PC-3 (cell line): ENCODE data around the gene CPEB4. TPM values are rescaled to one million over a fixed set of nuclear protein-coding genes. Genes with fewer than 3 reads are reported as not detected.

Experiments
- ATAC-seq: fragments of 200-7000 bp; cut with Tn5 transposase; 2 replicates; pipeline ENCODE4 v1.9.1; 2020; ENCODE audit warnings: mild to moderate bottlenecking, moderate library complexity
- Bru-seq: library from RNA; stranded (reverse); fragments of 400-500 nt; gene quantifications from one replicate; lab custom pipeline; 2021; lab: Mats Ljungman, UMichigan
- BruChase-seq, 2 experiments: library from RNA; stranded (reverse); fragments of 400-500 nt; gene quantifications; one replicate each; lab custom pipeline; 2021; lab: Mats Ljungman, UMichigan
- BruUV-seq: library from RNA; stranded (reverse); fragments of 400-500 nt; replicated peaks from 2 replicates; lab custom pipeline; 2021; lab: Mats Ljungman, UMichigan
- CTCF ChIA-PET: fragments of 300-600 bp; sonication (Branson Sonifier 250); formaldehyde crosslinking; loops from one replicate; lab custom pipeline; 2022; ENCODE audit warnings: antibody characterized with exemption; lab: Charles Lee
- POLR2A ChIA-PET: fragments of 300-600 bp; sonication (Branson Sonifier 250); formaldehyde crosslinking; loops from one replicate; lab custom pipeline; 2022; ENCODE audit warnings: antibody characterized with exemption; ENCODE audit not compliant: unreplicated experiment; lab: Charles Lee
- DNase-seq: peaks from one replicate; pipeline ENCODE4 v3.0.0-alpha.2; 2015
- H2AFZ ChIP-seq: fragments of 300-600 bp; sonication (generic); 2 replicates; pipeline ENCODE4 v1.6.0; 2016; ENCODE audit warnings: antibody characterized with exemption, low read length
- H3F3A ChIP-seq: fragments of 300-600 bp; sonication (generic); one replicate; pipeline ENCODE4 v1.6.0; 2017; ENCODE audit warnings: antibody characterized with exemption, low read length, control low read depth, mild to moderate bottlenecking; ENCODE audit not compliant: unreplicated experiment
- H3K27ac ChIP-seq: fragments of 300-600 bp; sonication (generic); 2 replicates; pipeline ENCODE4 v1.5.1; 2016; ENCODE audit warnings: mild to moderate bottlenecking, low read length
- H3K27me3 ChIP-seq: fragments of 300-600 bp; sonication (generic); 2 replicates; pipeline ENCODE4 v1.6.1; 2016; ENCODE audit warnings: low read length, mixed read lengths
- H3K36me3 ChIP-seq: fragments of 300-600 bp; sonication (generic); 2 replicates; pipeline ENCODE4 v1.6.1; 2016; ENCODE audit warnings: low read depth, mixed run types, low read length, mixed read lengths
- H3K4me1 ChIP-seq: fragments of 300-600 bp; sonication (generic); 2 replicates; pipeline ENCODE4 v1.5.1; 2016; ENCODE audit warnings: low read length; ENCODE audit not compliant: insufficient read depth
- H3K4me2 ChIP-seq: fragments of 300-600 bp; sonication (generic); 2 replicates; pipeline ENCODE4 v1.6.0; 2016; ENCODE audit warnings: low read length
- H3K4me3 ChIP-seq: fragments of 300-600 bp; sonication (generic); 2 replicates; pipeline ENCODE4 v1.5.1; 2016; ENCODE audit warnings: mild to moderate bottlenecking, low read length, mixed read lengths
- H3K79me2 ChIP-seq: fragments of 300-600 bp; sonication (generic); 2 replicates; pipeline ENCODE4 v1.6.1; 2017; ENCODE audit warnings: low read length, mixed read lengths
- H3K9ac ChIP-seq: fragments of 300-600 bp; sonication (generic); 2 replicates; pipeline ENCODE4 v1.6.0; 2016; ENCODE audit warnings: mild to moderate bottlenecking, low read length
- H3K9me2 ChIP-seq: fragments of 300-600 bp; sonication (generic); replicated peaks from 2 replicates; pipeline ENCODE4 v1.6.1; 2016; ENCODE audit warnings: mixed run types, low read length, mixed read lengths
- H3K9me3 ChIP-seq: fragments of 300-600 bp; sonication (generic); 2 replicates; pipeline ENCODE4 v1.6.1; 2016; ENCODE audit warnings: low read length, mixed read lengths
- H4K20me1 ChIP-seq: fragments of 300-600 bp; sonication (generic); 2 replicates; pipeline ENCODE4 v1.6.1; 2016; ENCODE audit warnings: low read length, mixed read lengths
- EZH2 ChIP-seq: fragments of 300-600 bp; sonication (generic); IDR thresholded peaks from one replicate; pipeline ENCODE4 v1.6.1; 2017; ENCODE audit warnings: antibody characterized with exemption, mild to moderate bottlenecking, low read length; ENCODE audit not compliant: unreplicated experiment
- EZH2phosphoT487 ChIP-seq: fragments of 300-600 bp; sonication (generic); IDR thresholded peaks from 2 replicates; pipeline ENCODE4 v1.6.1; 2018; ENCODE audit warnings: mild to moderate bottlenecking, antibody characterized with exemption, low read length, borderline replicate concordance
- intact Hi-C: fragments of 100-400 bp; cut with micrococcal nuclease; formaldehyde crosslinking; loops from 2 replicates; pipeline ENCODE4 v1.9.0; 2023
- long read RNA-seq: library from polyadenylated mRNA; unstranded; transcript quantifications from one replicate; pipeline ENCODE4 v2.0.0, GENCODE V29; 2021; ENCODE audit not compliant: unreplicated experiment
- total RNA-seq: library from RNA; depleted of rRNA; stranded (reverse); fragments of >200 nt; gene quantifications from 2 replicates; pipeline ENCODE4 v1.2.3, GENCODE V29; 2014; rRNA removed
- TF ChIP-seq, protein P1 (sequence below): fragments of 300-600 bp; sonication (generic); conservative IDR thresholded peaks from 2 replicates; pipeline ENCODE4 v1.5.1; 2017; ENCODE audit warnings: antibody characterized with exemption, low read depth, mild to moderate bottlenecking, low read length

Gene CPEB4
- 26.2 and 37.0 TPM in 2 replicates for total RNA-seq
- Bru-seq, nascent RNA, result percentile 98 among the genes with signal in this experiment
- BruChase-seq, experiment 1, labeled RNA remaining after a 6-hour chase, result percentile 92 among the genes with signal in this experiment
- BruChase-seq, experiment 2, labeled RNA remaining after a 2-hour chase, result percentile 97 among the genes with signal in this experiment
- long read RNA-seq, full-length matches to known transcripts, result 28 of 91 reads
- long read RNA-seq, partial matches to known transcripts, result 35 of 91 reads
- long read RNA-seq, other reads (novel, unspliced or antisense), result 28 of 91 reads

DNA sequence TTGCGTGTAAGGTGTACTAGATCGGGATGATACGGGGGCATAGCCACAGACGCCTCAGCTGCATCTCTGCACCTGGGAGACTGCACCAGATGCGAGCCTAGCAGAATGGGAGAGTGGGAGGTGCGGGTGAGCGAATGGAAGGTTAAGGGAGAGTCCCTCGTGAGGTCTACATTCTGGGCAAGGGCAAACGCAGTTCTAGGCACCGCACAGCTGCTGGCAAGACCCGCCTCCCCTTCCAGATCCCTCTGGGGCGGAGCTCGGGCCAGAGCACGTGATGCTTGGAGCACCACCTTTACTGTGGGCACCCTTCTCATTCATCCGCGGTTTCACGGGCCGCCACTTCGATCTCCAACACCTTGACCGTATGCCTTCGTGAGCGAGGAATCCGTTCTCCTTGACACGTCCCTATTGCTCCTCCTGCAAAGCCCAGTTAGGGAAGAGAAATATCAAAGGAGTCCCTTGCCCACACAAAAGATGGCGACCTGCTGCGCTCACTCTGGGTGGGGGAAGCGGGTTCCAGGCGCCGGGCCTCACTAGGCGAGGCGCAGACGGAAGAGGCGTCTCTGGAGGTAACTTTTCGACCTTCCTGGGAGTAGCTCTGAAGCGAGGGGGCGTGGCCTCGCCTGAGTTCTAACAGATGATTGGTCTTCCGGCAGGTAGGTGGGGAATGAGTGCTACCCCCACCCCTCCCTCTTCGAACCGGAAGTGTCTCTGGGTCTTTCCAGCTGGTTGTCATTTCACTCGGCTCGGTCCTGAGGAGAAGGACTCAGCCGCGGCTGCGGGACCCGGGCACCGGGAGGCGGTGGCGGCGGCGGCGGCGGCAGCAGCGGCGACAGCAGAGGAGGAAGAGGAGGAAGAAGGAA lies at the start of gene CPEB4:
Gene CPEB4 (plus strand): TSS at position 740 of the 863 bp plus-strand sequence. CDS start 1,385 bp downstream, outside the sequence.
- POLR2A ChIA-PET, result interaction anchor here (0.6 to 1.2 kb wide), 5 partner anchors 27 to 124 kb away, joined by 3 to 14 read pairs (median 4); no protein-coding TSS in a partner anchor
- H3K9me2 ChIP-seq, result no peaks in the 10 kb centered on the region
- no peaks in the 10 kb centered on the region for H3K27me3 ChIP-seq
- BruUV-seq, result no TSS peak
- H3K4me3 ChIP-seq, result peak within 1 kb of the TSS; percentile 90
- H3K36me3 ChIP-seq, result no peaks in the 10 kb centered on the region
- H3K79me2 ChIP-seq, result peaks cover 46% of the 10 kb centered on the region
- H3K4me2 ChIP-seq, result peak within 1 kb of the TSS; percentile 88
- H3K4me1 ChIP-seq, result peaks cover 35% of the 10 kb centered on the region
- no peaks in the 10 kb centered on the region; the same call in 1 of the 2 replicates for H3K9me3 ChIP-seq
- H3F3A ChIP-seq, result no peaks in the 10 kb centered on the region
- DNase-seq, result peak; percentile 100
- TF ChIP-seq EZH2phosphoT487 (no peak), EZH2 (no peak)
- TF ChIP-seq, protein P1, sequence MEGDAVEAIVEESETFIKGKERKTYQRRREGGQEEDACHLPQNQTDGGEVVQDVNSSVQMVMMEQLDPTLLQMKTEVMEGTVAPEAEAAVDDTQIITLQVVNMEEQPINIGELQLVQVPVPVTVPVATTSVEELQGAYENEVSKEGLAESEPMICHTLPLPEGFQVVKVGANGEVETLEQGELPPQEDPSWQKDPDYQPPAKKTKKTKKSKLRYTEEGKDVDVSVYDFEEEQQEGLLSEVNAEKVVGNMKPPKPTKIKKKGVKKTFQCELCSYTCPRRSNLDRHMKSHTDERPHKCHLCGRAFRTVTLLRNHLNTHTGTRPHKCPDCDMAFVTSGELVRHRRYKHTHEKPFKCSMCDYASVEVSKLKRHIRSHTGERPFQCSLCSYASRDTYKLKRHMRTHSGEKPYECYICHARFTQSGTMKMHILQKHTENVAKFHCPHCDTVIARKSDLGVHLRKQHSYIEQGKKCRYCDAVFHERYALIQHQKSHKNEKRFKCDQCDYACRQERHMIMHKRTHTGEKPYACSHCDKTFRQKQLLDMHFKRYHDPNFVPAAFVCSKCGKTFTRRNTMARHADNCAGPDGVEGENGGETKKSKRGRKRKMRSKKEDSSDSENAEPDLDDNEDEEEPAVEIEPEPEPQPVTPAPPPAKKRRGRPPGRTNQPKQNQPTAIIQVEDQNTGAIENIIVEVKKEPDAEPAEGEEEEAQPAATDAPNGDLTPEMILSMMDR, result no peak
- CTCF ChIA-PET, result interaction anchor here (0.5 to 1.5 kb wide), 5 partner anchors 18 to 272 kb away, joined by 4 to 8 read pairs (median 5); partner anchors contain the start of gene BOD1
- H4K20me1 ChIP-seq, result no peaks in the 10 kb centered on the region
- H3K9ac ChIP-seq, result peak within 1 kb of the TSS; percentile 84
- H3K27ac ChIP-seq, result peak within 1 kb of the TSS; percentile 73
- peak within 1 kb of the TSS; percentile 84 for H2AFZ ChIP-seq
- intact Hi-C loops, result loop anchor here (1.0 to 5.0 kb wide), 6 partner anchors 15 to 272 kb away; partner anchors contain the start of gene BOD1
- ATAC-seq, result peak; percentile 93

GRCh38 chr5:173839117-173839713 lies 48.9 kb upstream of the CPEB4 start:
- H3K9me3 ChIP-seq, result no peaks in the 10 kb centered on the region
- H3K4me2 ChIP-seq, result no peak overlapping the region
- ChIA-PET POLR2A (no interaction called here), CTCF (interaction anchor here (0.5 to 0.6 kb wide), 2 partner anchors 53 to 688 kb away, joined by 3 to 4 read pairs; no protein-coding TSS in a partner anchor)
- no peak overlapping the region for H3K4me3 ChIP-seq
- intact Hi-C loops, result loop anchor here (5.0 kb wide), 1 partner anchor 243 kb away; no protein-coding TSS in a partner anchor
- no peak overlapping the region for H3K27ac ChIP-seq
- H3K9me2 ChIP-seq, result no peaks in the 10 kb centered on the region
- H3F3A ChIP-seq, result no peaks in the 10 kb centered on the region
- H4K20me1 ChIP-seq, result no peaks in the 10 kb centered on the region
- no peak overlapping the region for H2AFZ ChIP-seq
- no peaks in the 10 kb centered on the region for H3K36me3 ChIP-seq
- peak; percentile 61 for ATAC-seq
- TF ChIP-seq EZH2phosphoT487, result no peak
- no peak for TF ChIP-seq EZH2
- TF ChIP-seq, protein P1, result no peak
- no peaks in the 10 kb centered on the region for H3K4me1 ChIP-seq
- H3K9ac ChIP-seq, result no peak overlapping the region
- H3K79me2 ChIP-seq, result no peaks in the 10 kb centered on the region
- no TSS peak for BruUV-seq
- DNase-seq, result no peak
- H3K27me3 ChIP-seq, result no peaks in the 10 kb centered on the region
